ENCODE data around the gene FBXL2.
A peak's percentile ranks its signal among the peaks of the same experiment; 100 is the strongest.

DNA sequence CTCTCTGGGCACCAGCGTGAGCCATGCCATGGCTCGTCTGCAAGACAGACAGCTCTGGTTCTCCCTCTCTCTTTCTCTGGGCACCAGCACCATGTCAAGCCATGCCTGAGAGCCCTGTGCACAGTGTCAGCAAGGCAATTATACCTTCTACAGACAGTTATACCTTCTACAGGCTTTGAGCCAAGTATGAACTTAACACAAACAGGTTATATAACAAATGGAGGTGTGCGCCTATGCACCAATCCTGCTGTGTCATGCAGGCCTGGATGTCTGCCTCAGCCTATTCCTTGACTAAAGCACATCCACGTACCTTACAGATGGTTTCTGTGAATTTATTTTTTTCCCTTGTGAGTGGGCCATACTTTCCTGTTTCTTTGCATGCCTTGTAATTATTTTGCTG, 5.9 kb upstream of the FBXL2 start:
- TF ChIP-seq, protein P1, sequence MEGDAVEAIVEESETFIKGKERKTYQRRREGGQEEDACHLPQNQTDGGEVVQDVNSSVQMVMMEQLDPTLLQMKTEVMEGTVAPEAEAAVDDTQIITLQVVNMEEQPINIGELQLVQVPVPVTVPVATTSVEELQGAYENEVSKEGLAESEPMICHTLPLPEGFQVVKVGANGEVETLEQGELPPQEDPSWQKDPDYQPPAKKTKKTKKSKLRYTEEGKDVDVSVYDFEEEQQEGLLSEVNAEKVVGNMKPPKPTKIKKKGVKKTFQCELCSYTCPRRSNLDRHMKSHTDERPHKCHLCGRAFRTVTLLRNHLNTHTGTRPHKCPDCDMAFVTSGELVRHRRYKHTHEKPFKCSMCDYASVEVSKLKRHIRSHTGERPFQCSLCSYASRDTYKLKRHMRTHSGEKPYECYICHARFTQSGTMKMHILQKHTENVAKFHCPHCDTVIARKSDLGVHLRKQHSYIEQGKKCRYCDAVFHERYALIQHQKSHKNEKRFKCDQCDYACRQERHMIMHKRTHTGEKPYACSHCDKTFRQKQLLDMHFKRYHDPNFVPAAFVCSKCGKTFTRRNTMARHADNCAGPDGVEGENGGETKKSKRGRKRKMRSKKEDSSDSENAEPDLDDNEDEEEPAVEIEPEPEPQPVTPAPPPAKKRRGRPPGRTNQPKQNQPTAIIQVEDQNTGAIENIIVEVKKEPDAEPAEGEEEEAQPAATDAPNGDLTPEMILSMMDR (tag by site-specific recombination; IDR thresholded peaks at IDR 0.05), result no peak
- TF ChIP-seq ZNF121 (tag by site-specific recombination; IDR thresholded peaks at IDR 0.05) (no peak), ZNF223 (tag by site-specific recombination; IDR thresholded peaks at IDR 0.05) (no peak), ZNF510 (tag by site-specific recombination; IDR thresholded peaks at IDR 0.05; ENCODE audit: insufficient replicate concordance) (no peak), YY1 (tag by site-specific recombination; IDR thresholded peaks at IDR 0.05) (no peak), ZNF658 (tag by site-specific recombination; IDR thresholded peaks at IDR 0.05) (no peak), ZNF133 (tag by site-specific recombination; IDR thresholded peaks at IDR 0.05) (peak; percentile 29; the same call in 1 of the 2 replicates), SETDB1 (IDR thresholded peaks at IDR 0.05; ENCODE audit: insufficient read length, low read length) (no peak)
- TF ChIP-seq, protein P2, sequence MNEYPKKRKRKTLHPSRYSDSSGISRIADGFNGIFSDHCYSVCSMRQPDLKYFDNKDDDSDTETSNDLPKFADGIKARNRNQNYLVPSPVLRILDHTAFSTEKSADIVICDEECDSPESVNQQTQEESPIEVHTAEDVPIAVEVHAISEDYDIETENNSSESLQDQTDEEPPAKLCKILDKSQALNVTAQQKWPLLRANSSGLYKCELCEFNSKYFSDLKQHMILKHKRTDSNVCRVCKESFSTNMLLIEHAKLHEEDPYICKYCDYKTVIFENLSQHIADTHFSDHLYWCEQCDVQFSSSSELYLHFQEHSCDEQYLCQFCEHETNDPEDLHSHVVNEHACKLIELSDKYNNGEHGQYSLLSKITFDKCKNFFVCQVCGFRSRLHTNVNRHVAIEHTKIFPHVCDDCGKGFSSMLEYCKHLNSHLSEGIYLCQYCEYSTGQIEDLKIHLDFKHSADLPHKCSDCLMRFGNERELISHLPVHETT (tag by site-specific recombination; IDR thresholded peaks at IDR 0.05), result no peak
- TF ChIP-seq, protein P3, sequence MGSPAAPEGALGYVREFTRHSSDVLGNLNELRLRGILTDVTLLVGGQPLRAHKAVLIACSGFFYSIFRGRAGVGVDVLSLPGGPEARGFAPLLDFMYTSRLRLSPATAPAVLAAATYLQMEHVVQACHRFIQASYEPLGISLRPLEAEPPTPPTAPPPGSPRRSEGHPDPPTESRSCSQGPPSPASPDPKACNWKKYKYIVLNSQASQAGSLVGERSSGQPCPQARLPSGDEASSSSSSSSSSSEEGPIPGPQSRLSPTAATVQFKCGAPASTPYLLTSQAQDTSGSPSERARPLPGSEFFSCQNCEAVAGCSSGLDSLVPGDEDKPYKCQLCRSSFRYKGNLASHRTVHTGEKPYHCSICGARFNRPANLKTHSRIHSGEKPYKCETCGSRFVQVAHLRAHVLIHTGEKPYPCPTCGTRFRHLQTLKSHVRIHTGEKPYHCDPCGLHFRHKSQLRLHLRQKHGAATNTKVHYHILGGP (tag by site-specific recombination; IDR thresholded peaks at IDR 0.05), result no peak
